ENCODE measurements around the gene C11orf21.

C11orf21 gene

DNA sequence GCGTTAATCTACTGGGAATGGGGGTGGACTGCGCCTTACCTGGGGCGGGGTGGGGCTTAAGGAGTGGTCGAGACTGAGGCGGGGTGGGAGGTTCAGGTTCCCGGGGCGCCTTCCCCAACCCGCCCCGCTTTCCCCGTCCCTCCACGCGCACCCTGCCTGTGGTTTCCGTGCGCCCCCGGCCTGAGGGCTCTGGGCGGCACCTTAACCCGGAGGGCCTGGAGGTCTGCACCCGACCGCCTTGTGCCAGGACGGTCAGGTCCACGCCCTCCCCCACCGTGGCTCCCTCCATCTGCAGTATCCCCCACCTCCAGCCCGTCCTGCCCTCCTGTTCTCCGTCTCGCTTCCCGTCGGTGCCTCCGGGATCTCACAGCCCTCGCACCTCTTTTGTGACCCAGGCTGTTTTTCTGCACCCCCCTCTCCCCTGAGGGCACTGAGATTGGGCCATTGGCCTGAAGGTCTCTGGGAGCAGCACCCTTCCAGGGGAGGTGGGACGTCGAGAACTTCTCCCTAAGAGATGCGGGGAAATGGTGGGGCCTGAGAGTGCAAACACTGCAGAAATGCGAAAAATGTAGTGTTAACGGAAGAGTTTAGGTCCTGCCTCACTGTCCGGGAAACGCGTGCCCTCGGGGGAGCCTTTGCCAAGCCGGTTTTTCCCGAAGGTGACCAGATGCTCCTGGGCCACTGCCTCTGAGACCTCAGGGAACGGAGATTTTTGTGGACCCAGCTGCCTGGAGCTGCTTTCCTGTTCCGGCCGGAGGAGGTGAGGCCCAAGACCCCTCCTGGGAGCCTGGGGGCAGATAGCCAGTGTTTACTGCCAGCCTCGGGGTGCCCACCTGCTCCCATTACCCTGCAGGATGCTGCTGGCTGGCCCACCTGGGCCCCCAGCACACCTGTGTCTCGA is 30.1 kb downstream of the C11orf21 start:
- no peak for DNase-seq (ENCODE audit: low read depth)

- DNase-seq (ENCODE audit: low read depth), result no peak
These were observed 30.7 kb downstream of the C11orf21 start for GRCh38 chr11:2271077-2271326.

DNA sequence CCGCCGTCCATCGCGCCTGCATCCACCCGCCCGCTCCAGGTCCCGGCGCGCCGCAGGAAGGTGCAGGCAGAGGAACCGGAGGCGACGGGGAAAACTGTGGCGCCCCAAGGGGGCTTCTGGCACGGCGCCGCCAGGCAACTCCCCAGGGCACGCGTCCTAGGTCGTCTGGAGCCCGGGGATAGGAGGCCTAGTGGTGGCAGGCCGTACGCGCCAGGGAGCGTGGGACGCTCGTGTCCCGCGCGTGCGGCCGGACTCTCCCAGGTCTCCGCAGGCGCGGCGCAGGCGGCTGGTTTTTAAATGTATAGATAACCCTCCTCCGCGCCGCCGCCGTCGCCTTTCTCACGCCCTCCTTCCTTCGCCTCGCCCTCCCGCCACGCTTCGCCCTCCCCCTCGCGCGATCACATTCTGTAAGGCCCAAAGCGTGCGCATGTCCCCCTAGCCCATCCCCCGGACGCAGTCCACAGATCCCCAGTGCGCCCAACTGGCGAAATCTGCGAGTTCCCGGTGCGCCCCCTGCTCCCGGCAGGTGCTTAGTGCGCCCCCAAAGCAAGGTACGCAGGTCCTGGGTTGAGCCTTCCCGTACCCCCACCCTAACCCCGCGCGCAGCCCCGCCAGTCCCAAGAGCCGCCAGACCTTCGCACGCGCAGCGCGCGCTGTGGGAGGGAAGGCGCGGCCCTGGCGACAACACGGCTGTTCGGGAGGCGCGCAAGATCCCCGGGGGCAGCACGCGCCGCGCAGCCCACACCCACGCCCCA is 31.2 kb downstream of the C11orf21 start, which contains the start of gene ASCL2:
TSS of gene ASCL2 (minus strand) at position 267 of the 755 bp plus-strand sequence. CDS start at position 11, 256 bp downstream.
- DNase-seq (ENCODE audit: low read depth), result no peak

DNA sequence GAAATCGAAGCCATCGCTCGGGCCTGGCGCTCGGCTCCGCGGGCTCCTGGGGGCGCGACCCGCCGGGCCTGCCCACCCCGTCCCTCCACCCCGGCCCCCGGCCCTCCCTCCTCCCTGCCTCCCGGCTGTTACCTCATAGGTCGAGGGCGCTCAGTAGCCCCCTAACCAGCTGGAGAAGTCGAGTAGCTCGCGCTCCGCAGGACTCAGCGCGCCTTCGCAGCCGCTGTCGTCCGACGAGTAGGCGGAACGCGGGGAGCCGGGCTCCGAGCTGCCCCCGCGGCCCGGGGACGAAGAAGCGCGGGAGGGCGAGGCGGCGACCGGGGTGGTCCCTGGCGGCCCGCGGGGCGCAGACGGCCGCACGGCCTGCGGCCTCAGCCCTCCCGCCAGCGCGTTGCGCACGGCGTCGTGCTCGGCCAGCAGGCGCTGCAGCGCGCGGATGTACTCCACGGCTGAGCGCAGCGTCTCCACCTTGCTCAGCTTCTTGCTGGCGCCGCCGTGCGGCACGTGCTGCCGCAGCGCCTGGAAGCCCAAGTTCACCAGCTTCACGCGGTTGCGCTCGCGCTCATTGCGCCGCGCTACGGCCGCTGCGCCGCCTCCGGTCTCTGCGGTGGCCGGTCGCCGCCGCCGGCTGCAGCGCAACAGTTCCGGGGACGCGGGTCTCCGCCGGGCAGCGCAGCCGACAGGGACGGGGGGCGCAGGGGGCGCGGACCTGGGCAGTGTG is 32.0 kb downstream of the C11orf21 start:
- no peak for DNase-seq (ENCODE audit: low read depth)

DNA sequence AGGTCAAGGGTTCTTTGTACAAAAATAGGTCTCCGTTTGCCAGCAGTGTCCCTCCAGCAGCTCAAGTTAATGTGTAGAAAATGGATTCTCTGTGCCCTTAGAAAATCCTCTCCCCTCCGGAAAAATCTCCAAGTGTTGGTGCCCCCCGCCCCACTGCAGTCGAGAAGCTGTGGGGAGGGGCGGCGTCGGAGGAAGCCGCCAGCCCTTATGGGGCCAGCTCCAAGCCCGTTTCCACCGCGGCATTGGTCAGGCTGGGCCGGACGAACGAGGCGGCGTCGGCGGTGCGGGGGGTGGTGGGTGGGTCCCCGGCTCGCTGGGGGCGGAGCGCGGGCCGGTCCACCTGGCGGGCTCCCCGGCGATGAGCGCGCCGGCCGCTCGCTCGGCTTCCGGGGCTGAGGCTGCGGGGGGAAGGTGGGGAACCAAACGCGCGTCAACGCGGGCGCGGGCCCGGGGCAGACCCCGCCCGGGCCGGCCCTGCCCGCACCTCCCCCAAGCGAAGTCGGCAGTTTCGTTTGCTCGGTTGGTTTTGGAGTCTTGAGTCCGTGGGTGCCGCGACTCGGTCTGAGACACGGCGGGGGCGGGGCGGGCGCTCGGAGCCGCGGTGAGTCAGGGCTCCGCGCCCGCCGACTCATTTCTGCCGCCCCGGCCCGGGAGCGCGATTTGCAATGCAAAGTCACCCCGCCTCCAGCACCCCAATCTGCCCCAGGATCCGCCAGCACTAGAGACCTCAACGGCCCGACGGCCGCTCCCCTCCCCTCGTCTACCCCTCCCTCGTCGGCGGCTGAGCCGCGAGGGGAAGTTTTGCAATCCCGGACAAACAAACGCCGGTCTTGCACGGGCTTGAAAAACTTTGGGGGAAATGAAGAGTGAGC is 32.8 kb downstream of the C11orf21 start:
- DNase-seq (ENCODE audit: low read depth), result peak; percentile 75

GRCh38 chr11:2267851-2268728 is 33.6 kb downstream of the C11orf21 start:
- DNase-seq (ENCODE audit: low read depth), result no peak

DNA sequence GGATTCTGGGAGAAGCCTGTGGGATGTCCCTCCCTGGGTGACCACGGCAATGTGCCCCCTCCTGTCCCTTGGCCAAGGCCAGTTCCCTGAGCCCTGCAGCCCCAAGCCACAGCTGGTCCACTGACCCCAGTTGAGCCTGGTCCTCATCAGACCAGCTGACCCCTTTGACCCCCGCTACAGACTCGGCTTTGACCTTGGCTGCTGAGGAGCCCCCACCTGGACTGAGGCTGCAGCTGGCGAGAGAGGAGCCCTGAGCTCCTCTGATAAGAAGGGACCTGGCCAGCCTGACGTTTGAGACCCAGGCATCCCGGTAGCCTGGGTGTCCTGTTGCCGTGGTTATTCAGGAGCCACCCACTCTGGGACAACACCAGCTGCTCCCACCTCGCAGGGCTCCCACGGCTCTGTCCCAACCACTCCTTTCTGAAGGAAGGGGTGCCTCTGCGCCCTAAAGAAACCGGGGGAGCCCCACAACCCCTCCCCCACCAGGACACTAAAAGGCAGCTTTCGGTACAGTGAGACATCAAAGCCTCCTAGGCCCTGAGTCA is 34.3 kb downstream of the C11orf21 start:
- no peak for DNase-seq (ENCODE audit: low read depth)

GRCh38 chr11:2266586-2267305 is 35.0 kb downstream of the C11orf21 start:
- no peak for DNase-seq (ENCODE audit: low read depth)

- DNase-seq (ENCODE audit: low read depth), result no peak
These were observed 35.7 kb downstream of the C11orf21 start for GRCh38 chr11:2265854-2266585.

GRCh38 chr11:2265396-2265795 is 36.3 kb downstream of the C11orf21 start:
- no peak for DNase-seq (ENCODE audit: low read depth)

GRCh38 chr11:2264366-2265053 is 37.2 kb downstream of the C11orf21 start:
- DNase-seq (ENCODE audit: low read depth), result no peak

DNA sequence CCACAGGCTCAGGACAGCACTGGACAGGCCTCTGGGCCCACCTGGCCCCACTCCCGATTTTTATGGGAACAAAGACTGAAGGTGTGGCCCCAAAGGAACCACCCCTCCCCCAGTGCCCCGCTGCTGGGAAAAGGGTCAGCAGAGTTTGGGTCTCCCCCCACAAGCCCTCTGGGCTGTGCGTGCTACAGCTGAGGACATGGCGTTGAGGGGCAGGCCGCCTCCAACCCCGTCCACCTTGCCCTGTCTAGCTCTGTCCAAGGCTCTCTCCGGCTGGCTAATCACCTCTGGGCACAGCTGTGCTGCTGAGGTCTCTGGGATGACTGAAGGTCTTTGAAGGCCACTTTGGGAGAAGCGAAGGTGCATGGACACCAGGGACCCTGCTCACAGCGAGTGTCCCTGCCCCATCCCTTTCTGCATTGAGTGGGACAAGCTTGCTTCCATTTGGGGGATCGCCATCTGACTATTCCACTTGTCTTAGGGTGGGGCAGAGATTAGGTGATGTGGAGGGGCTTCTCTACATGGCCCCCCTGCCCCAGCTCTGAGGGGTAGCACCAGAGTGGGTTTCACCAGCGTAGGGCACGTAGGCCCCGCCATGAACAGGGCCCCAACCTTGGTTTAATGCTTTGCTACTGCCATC is 37.9 kb downstream of the C11orf21 start:
- DNase-seq (ENCODE audit: low read depth), result no peak

DNA sequence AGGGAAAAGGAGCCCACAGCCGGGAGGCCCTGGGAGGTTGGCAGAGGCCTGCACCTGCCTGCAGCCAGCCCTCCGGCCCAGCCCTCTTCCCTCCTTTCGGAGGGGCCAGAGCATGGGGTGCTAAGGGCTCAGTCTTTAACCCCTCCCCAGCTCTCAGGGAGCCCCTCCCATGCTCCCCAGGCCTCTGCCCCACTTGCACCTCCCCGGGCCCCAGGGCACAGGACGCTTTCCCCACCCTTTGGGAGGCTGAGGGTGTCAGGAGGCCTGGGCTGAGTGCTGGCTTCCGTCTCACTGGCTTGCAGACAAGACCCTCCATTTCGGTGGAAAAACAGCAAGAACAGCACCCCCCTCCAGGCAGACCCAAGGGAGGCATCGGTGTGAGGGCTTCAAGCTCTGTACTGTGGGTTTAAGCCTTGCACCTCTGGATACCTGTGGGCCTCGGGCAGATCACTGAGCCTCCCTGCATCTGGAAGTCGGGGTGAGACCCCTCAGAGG is 38.6 kb downstream of the C11orf21 start:
- no peak for DNase-seq (ENCODE audit: low read depth)

- DNase-seq (ENCODE audit: low read depth), result no peak
These were observed 39.2 kb downstream of the C11orf21 start for GRCh38 chr11:2262301-2263070.

GRCh38 chr11:2261436-2262230 is 40.1 kb downstream of the C11orf21 start:
- DNase-seq (ENCODE audit: low read depth), result no peak

All from activated T-cell treated with anti-CD3 and anti-CD28 coated beads for 24 hours (primary cell).